Measurements from ENCODE around the gene CDK13.
"Not testable (repeated sequence)": the region's sequence is repeated elsewhere in the genome, so short reads cannot be mapped to it uniquely, and the experiment has no call there.

CDK13 gene

GRCh38 chr7:40134428-40135316 is 184.6 kb downstream of the CDK13 start, which contains the start of the genes MPLKIP and SUGCT:
Gene MPLKIP (minus strand): TSS chr7:40134622. CDS start chr7:40134567, 55 bp downstream.
Gene SUGCT (plus strand): TSS chr7:40135005.
- H3K4me3 ChIP-seq (replicated peaks; ENCODE audit: low read depth, low read length), result peak within 1 kb of the TSS; percentile 95
- DNase-seq (ENCODE audit: low read depth), result peak; percentile 91
- TF ChIP-seq, protein P1, sequence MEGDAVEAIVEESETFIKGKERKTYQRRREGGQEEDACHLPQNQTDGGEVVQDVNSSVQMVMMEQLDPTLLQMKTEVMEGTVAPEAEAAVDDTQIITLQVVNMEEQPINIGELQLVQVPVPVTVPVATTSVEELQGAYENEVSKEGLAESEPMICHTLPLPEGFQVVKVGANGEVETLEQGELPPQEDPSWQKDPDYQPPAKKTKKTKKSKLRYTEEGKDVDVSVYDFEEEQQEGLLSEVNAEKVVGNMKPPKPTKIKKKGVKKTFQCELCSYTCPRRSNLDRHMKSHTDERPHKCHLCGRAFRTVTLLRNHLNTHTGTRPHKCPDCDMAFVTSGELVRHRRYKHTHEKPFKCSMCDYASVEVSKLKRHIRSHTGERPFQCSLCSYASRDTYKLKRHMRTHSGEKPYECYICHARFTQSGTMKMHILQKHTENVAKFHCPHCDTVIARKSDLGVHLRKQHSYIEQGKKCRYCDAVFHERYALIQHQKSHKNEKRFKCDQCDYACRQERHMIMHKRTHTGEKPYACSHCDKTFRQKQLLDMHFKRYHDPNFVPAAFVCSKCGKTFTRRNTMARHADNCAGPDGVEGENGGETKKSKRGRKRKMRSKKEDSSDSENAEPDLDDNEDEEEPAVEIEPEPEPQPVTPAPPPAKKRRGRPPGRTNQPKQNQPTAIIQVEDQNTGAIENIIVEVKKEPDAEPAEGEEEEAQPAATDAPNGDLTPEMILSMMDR (IDR thresholded peaks at IDR 0.05; ENCODE audit: low read length, missing control alignments), result peak; percentile 42

DNA sequence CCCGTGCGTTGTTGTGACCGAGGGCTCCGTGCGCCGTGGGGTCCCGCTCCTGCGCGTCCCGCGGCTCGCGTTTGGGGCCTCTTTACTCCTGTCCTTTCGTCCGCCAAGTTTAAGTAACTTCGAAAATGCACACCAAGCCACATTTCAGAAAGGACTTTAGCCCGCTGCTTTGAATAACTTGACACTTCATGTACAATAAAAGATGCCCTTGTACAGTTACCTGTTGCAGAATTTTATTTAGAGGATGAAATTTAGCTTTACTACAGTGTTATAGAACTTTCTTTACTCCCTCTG is 185.2 kb downstream of the CDK13 start:
- DNase-seq (ENCODE audit: low read depth), result peak; percentile 26
- TF ChIP-seq, protein P1 (IDR thresholded peaks at IDR 0.05; ENCODE audit: low read length, missing control alignments), result no peak
- peak overlapping the region; percentile 95 for H3K4me3 ChIP-seq (replicated peaks; ENCODE audit: low read depth, low read length)

DNA sequence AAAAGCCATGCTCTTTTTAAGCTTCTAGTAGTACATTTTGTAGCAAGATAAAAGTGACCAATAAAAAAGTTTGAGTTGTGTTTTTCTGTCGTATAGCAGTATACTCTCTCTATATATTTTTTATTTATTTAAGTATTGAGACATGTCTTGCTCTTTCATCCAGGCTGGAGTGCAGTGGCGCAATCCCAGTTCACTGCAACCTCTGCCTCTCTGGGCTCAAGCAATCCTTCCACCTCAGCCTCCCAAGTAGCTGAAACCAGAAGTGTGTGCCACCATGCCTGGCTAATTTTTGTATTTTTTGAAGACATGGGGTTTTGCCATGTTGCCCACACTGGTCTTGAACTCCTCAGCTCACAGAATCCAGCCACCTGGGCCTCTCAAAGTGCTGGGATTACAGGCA is 187.5 kb downstream of the CDK13 start:
- DNase-seq (ENCODE audit: low read depth), result no peak
- H3K4me3 ChIP-seq (replicated peaks; ENCODE audit: low read depth, low read length), result no peak overlapping the region
- TF ChIP-seq, protein P1 (IDR thresholded peaks at IDR 0.05; ENCODE audit: low read length, missing control alignments), result no peak

DNA sequence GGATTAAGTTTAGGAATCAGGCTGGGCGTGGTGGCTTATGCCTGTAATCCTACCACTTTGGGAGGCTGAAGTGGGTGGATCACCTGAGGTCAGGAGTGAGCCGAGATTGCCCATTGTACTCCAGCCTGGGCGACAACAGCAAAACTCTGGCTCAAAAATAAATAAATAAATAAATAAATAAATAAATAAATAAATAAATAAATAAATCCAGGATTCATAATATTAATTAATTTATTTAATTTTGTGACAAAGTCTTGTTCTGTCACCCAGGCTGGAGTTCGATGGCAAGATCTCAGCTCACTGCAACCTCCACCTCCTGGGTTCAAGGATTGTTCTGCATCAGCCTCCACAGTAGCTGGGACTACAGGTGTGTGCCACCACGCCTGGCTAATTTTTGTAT is 188.9 kb downstream of the CDK13 start:
- DNase-seq (ENCODE audit: low read depth), result no peak
- H3K4me3 ChIP-seq (replicated peaks; ENCODE audit: low read depth, low read length), result no peak overlapping the region
- TF ChIP-seq, protein P1 (IDR thresholded peaks at IDR 0.05; ENCODE audit: low read length, missing control alignments), result no peak

DNA sequence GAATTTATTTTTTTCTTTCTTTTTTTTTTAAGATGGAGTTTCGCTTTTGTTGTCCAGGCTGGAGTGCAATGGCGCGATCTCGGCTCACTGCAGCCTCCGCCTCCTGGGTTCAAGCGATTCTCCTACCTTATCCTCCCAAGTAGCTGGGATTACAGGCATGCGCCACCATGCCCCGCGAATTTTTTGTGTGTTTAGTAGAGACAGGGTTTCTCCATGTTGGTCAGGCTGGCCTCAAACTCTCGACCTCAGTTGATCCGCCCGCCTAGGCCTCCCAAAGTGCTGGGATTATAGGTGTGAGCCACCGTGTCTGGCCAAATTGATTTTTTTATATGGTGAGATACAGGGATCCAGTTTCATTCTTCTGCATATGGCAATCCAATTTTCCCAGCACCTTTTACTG is 189.8 kb downstream of the CDK13 start:
- DNase-seq (ENCODE audit: low read depth); H3K4me3 ChIP-seq (replicated peaks; ENCODE audit: low read depth, low read length): not testable (repeated sequence)

DNA sequence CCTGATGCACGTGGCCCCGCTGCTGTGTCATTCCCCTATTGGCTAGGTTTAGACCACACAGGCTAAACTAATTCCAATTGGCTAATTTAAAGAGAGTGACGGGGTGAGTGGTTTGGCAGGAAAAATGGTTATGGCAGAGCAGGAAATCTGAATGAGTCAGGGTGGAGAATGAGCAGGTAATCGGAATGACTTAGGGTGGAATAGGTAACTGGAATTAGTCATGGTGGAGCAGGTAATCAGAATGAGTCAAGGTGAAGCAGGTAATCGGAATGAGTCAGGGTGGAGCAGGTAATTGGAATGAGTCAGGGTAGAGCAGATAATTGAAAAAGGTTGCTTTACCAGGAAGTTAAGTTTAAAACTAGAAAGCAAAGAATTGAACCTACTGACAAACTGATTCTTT is 191.9 kb downstream of the CDK13 start:
- not testable (repeated sequence) for DNase-seq (ENCODE audit: low read depth); H3K4me3 ChIP-seq (replicated peaks; ENCODE audit: low read depth, low read length)

GRCh38 chr7:40145596-40146130 is 195.6 kb downstream of the CDK13 start:
- peak; percentile 14 for DNase-seq (ENCODE audit: low read depth)
- H3K4me3 ChIP-seq (replicated peaks; ENCODE audit: low read depth, low read length), result not testable (repeated sequence)

DNA sequence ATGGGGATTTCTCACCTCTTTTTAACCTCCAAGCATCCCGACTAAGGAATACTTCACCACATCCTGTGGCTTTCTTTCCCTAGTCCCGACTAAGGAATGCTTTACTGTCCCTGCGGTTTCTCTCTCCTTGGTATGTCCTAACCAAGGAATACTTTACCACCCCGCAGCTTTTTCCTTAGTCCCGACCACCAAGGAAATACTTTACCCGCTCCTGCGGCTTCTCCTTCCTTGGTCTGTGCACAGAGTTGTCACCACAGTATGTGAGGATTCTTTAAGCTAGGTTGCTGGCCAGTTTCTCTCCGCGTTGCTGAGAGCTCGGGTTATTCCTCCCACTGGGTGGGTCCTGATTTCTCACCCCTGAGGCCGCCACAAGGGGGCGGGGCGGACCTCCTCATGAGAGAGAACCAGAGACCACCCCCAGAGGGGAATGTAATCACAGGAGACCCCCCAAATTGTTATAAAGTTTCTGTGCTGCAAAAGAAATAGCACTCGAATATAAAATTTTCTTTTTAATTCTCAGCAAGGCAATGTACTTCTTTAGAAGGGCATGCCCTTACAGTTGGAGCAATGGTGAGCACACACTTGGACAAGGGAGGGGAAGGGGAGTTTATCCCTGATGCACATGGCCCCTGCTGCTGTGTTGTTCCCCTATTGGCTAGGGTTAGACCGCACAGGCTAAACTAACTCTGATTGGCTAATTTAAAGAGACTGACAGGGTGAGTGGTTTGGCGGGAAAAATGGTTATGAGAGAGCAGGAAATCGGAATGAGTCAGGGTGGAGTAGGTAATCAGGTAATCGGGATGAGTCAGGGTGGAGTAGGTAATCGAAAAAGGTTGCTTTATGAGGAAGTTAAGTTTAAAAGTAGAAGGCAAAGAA is 197.6 kb downstream of the CDK13 start:
- no peak overlapping the region for H3K4me3 ChIP-seq (replicated peaks; ENCODE audit: low read depth, low read length)
- TF ChIP-seq, protein P1 (IDR thresholded peaks at IDR 0.05; ENCODE audit: low read length, missing control alignments), result no peak

GRCh38 chr7:40148247-40148580 is 198.2 kb downstream of the CDK13 start:
- H3K4me3 ChIP-seq (replicated peaks; ENCODE audit: low read depth, low read length); DNase-seq (ENCODE audit: low read depth): not testable (repeated sequence)

More for the DNA sequence above, 197.6 kb downstream of the CDK13 start:
- DNase-seq (ENCODE audit: low read depth), result no peak

Data from fibroblast of pulmonary artery (primary cell).